WTC11 (cell line): ENCODE results near the gene LCN1. TPM values are rescaled to one million over a fixed set of nuclear protein-coding genes. Genes with fewer than 3 reads are reported as not detected.

Source experiments
- ATAC-seq: fragments of 200-7000 bp; cut with Tn5 transposase; 2 replicates; pipeline ENCODE4 v1.10.0; 2021; ENCODE audit warnings: mild to moderate bottlenecking, moderate library complexity
- CTCF ChIA-PET: fragments of 300-600 bp; sonication (Branson Sonifier 250); formaldehyde crosslinking; loops from one replicate; lab custom pipeline; 2021; ENCODE audit warnings: antibody characterized with exemption; lab: Charles Lee
- POLR2A ChIA-PET: fragments of 350-600 bp; sonication (Branson Sonifier 250); formaldehyde crosslinking; loops from one replicate; lab custom pipeline; 2021; ENCODE audit warnings: antibody characterized with exemption; lab: Charles Lee
- DNase-seq: peaks from one replicate; pipeline ENCODE4 v3.0.0; 2021; ENCODE audit warnings: low spot score
- H3K27ac Mint-ChIP-seq: 2 replicates; pipeline ENCODE4 v1.8.0; 2021; ENCODE audit warnings: mixed read lengths
- H3K27me3 Mint-ChIP-seq: 2 replicates; pipeline ENCODE4 v1.8.0; 2021; ENCODE audit warnings: low read depth, mild to moderate bottlenecking, moderate library complexity, mixed read lengths
- H3K36me3 Mint-ChIP-seq: 2 replicates; pipeline ENCODE4 v1.8.0; 2021; ENCODE audit warnings: mixed read lengths
- H3K4me1 Mint-ChIP-seq: 2 replicates; pipeline ENCODE4 v1.8.0; 2022; ENCODE audit warnings: mixed read lengths
- H3K4me3 Mint-ChIP-seq: 2 replicates; pipeline ENCODE4 v1.8.0; 2021; ENCODE audit warnings: mild to moderate bottlenecking, moderate library complexity, mixed read lengths
- H3K9me3 Mint-ChIP-seq: 2 replicates; pipeline ENCODE4 v1.8.0; 2021; ENCODE audit warnings: mixed read lengths
- ARID4B ChIP-seq: sonication (generic); formaldehyde crosslinking; IDR thresholded peaks from 2 replicates; pipeline ENCODE4 v1.8.0; 2023; ENCODE audit warnings: missing genetic modification reagents, mild to moderate bottlenecking, borderline replicate concordance
- CBFB ChIP-seq: sonication (generic); formaldehyde crosslinking; IDR thresholded peaks from 2 replicates; pipeline ENCODE4 v1.8.1; 2022; ENCODE audit warnings: mild to moderate bottlenecking, low read depth, missing genetic modification reagents
- CTCF ChIP-seq: fragments of 200-600 bp; IDR thresholded peaks from 2 replicates; pipeline ENCODE4 v1.8.0; 2022; ENCODE audit warnings: antibody characterized with exemption
- ESRRA ChIP-seq: sonication (generic); formaldehyde crosslinking; IDR thresholded peaks from 2 replicates; pipeline ENCODE4 v1.8.1; 2022; ENCODE audit warnings: mild to moderate bottlenecking, missing genetic modification reagents, borderline replicate concordance
- ETV6 ChIP-seq: sonication (generic); formaldehyde crosslinking; IDR thresholded peaks from 2 replicates; pipeline ENCODE4 v1.8.1; 2022; ENCODE audit warnings: mild to moderate bottlenecking, missing genetic modification reagents
- KAT7 ChIP-seq: sonication (generic); formaldehyde crosslinking; IDR thresholded peaks from 2 replicates; pipeline ENCODE4 v1.8.1; 2023; ENCODE audit warnings: missing genetic modification reagents, mild to moderate bottlenecking, borderline replicate concordance
- OVOL2 ChIP-seq: fragments of 250-450 bp; sonication (Bioruptor Pico); IDR thresholded peaks from 2 replicates; pipeline ENCODE4 v1.9.0; 2021; ENCODE audit warnings: mild to moderate bottlenecking, borderline replicate concordance
- PRDM15 ChIP-seq: sonication (generic); formaldehyde crosslinking; IDR thresholded peaks from 2 replicates; pipeline ENCODE4 v1.8.0; 2022; ENCODE audit warnings: missing genetic modification reagents
- RELA ChIP-seq: sonication (generic); formaldehyde crosslinking; IDR thresholded peaks from 2 replicates; pipeline ENCODE4 v1.8.1; 2022; ENCODE audit warnings: missing genetic modification reagents, mild to moderate bottlenecking, borderline replicate concordance
- TEAD1 ChIP-seq: sonication (generic); formaldehyde crosslinking; IDR thresholded peaks from 2 replicates; pipeline ENCODE4 v1.8.0; 2022; ENCODE audit warnings: mild to moderate bottlenecking, missing genetic modification reagents
- TEAD4 ChIP-seq: sonication (generic); formaldehyde crosslinking; IDR thresholded peaks from 2 replicates; pipeline ENCODE4 v1.8.0; 2022; ENCODE audit warnings: mild to moderate bottlenecking, missing genetic modification reagents
- TP53 ChIP-seq: sonication (generic); formaldehyde crosslinking; IDR thresholded peaks from 2 replicates; pipeline ENCODE4 v1.8.1; 2023; ENCODE audit warnings: mild to moderate bottlenecking, missing genetic modification reagents
- USF2 ChIP-seq: sonication (generic); formaldehyde crosslinking; IDR thresholded peaks from 2 replicates; pipeline ENCODE4 v1.8.1; 2023; ENCODE audit warnings: mild to moderate bottlenecking, missing genetic modification reagents, moderate library complexity
- ZMAT4 ChIP-seq: fragments of 250-450 bp; sonication (Bioruptor Pico); IDR thresholded peaks from 2 replicates; pipeline ENCODE4 v1.9.0; 2021; ENCODE audit warnings: mild to moderate bottlenecking
- ZNF219 ChIP-seq: sonication (generic); formaldehyde crosslinking; IDR thresholded peaks from 2 replicates; pipeline ENCODE4 v1.8.0; 2023; ENCODE audit warnings: missing genetic modification reagents, mild to moderate bottlenecking, borderline replicate concordance
- ZNF232 ChIP-seq: sonication (generic); formaldehyde crosslinking; IDR thresholded peaks from 2 replicates; pipeline ENCODE4 v1.8.0; 2022; ENCODE audit warnings: mild to moderate bottlenecking, missing genetic modification reagents
- ZNF423 ChIP-seq: fragments of 250-450 bp; sonication (Bioruptor Pico); IDR thresholded peaks from 2 replicates; pipeline ENCODE4 v2.1.2; 2022; ENCODE audit warnings: mild to moderate bottlenecking, moderate library complexity
- ZNF512 ChIP-seq: sonication (generic); formaldehyde crosslinking; IDR thresholded peaks from 2 replicates; pipeline ENCODE4 v1.8.1; 2022; ENCODE audit warnings: missing genetic modification reagents, borderline replicate concordance
- ZNF671 ChIP-seq: fragments of 250-450 bp; sonication (Bioruptor Pico); IDR thresholded peaks from 2 replicates; pipeline ENCODE4 v1.8.0; 2021; ENCODE audit warnings: mild to moderate bottlenecking
- ZSCAN18 ChIP-seq: fragments of 250-450 bp; sonication (Bioruptor Pico); IDR thresholded peaks from 2 replicates; pipeline ENCODE4 v2.1.2; 2022; ENCODE audit warnings: mild to moderate bottlenecking, moderate library complexity
- total RNA-seq: library from RNA; stranded (reverse); gene quantifications from 3 replicates; pipeline ENCODE4 v1.2.3, GENCODE V29; 2021

LCN1 gene
- total RNA-seq, 1 experiment from 2014 or later: not detected

GRCh38 chr9:135551456-135551855 is 30.2 kb downstream of the LCN1 start:
- ATAC-seq (no peak), DNase-seq (no peak)
- Mint-ChIP-seq H3K27me3 (no peaks in the 10 kb centered on the region), H3K36me3 (no peaks in the 10 kb centered on the region), H3K4me3 (no peak overlapping the region), H3K4me1 (peaks cover 9% of the 10 kb centered on the region), H3K9me3 (no peaks in the 10 kb centered on the region), H3K27ac (no peak overlapping the region)
- POLR2A ChIA-PET: no interaction called here
- CTCF ChIA-PET: interaction anchor here (0.6 to 1.1 kb wide), 2 partner anchors 47 to 215 kb away, joined by 4 to 6 read pairs; no protein-coding TSS in a partner anchor
- TF ChIP-seq ZNF423: no peak
- no peak for TF ChIP-seq KAT7
- no peak for TF ChIP-seq ZNF671 (CRISPR knock-in tag)
- TF ChIP-seq ZNF512: no peak
- TF ChIP-seq ZMAT4 (CRISPR knock-in tag): no peak
- no peak for TF ChIP-seq TP53
- TF ChIP-seq ARID4B (CRISPR knock-in tag): no peak
- no peak for TF ChIP-seq ZNF219 (CRISPR knock-in tag)
- TF ChIP-seq ETV6 (CRISPR knock-in tag): no peak
- no peak for TF ChIP-seq CBFB (CRISPR knock-in tag)
- no peak for TF ChIP-seq USF2 (CRISPR knock-in tag)

GRCh38 chr9:135552021-135552697 is 30.9 kb downstream of the LCN1 start:
- Mint-ChIP-seq H3K27ac (no peak overlapping the region), H3K27me3 (no peaks in the 10 kb centered on the region), H3K9me3 (no peaks in the 10 kb centered on the region), H3K4me3 (no peak overlapping the region), H3K36me3 (no peaks in the 10 kb centered on the region), H3K4me1 (peaks cover 9% of the 10 kb centered on the region)
- no peak for ATAC-seq
- CTCF ChIA-PET: interaction anchor here (0.6 to 1.6 kb wide), 5 partner anchors 13 to 214 kb away, joined by 3 to 6 read pairs (median 4); no protein-coding TSS in a partner anchor
- POLR2A ChIA-PET: no interaction called here
- DNase-seq: no peak
- TF ChIP-seq ZNF671 (CRISPR knock-in tag) (no peak), TEAD1 (CRISPR knock-in tag) (no peak), CTCF (no peak), ZSCAN18 (CRISPR knock-in tag) (no peak), TEAD4 (no peak), ESRRA (CRISPR knock-in tag) (no peak), PRDM15 (no peak), ZNF219 (CRISPR knock-in tag) (no peak), OVOL2 (CRISPR knock-in tag) (no peak), ZMAT4 (CRISPR knock-in tag) (no peak), RELA (CRISPR knock-in tag) (no peak), ZNF232 (no peak)
